GM18502 (cell line): ENCODE measurements around the gene OR12D2.
"Not testable (repeated sequence)": the region's sequence is repeated elsewhere in the genome, so short reads cannot be mapped to it uniquely, and the experiment has no call there.

Experiments
- ATAC-seq: cut with Tn5 transposase; IDR thresholded peaks from one replicate; pipeline ENCODE4 v1.9.1; 2021; ENCODE audit warnings: mild to moderate bottlenecking; ENCODE audit not compliant: unreplicated experiment, poor library complexity

The OR12D2 gene

GRCh38 chr6:29395331-29395730 lies at the start of gene OR12D2:
Gene OR12D2, plus strand, starts transcription at chr6:29395631. Its CDS starts 1,069 bp downstream, at chr6:29396700.
- no peak for ATAC-seq

GRCh38 chr6:29349348-29349747 lies 46.1 kb upstream of the OR12D2 start:
- not testable (repeated sequence) for ATAC-seq

GRCh38 chr6:29354980-29355379 lies 40.5 kb upstream of the OR12D2 start:
- no peak for ATAC-seq

- no peak for ATAC-seq
These were observed 39.8 kb upstream of the OR12D2 start for GRCh38 chr6:29355603-29356002.

GRCh38 chr6:29368765-29369164 lies 26.7 kb upstream of the OR12D2 start, which contains the start of gene OR5V1:
Gene OR5V1, minus strand, starts transcription at chr6:29368865. Its CDS starts 12,670 bp downstream, at chr6:29356195.
- ATAC-seq = no peak

- no peak for ATAC-seq
These were observed 20.2 kb upstream of the OR12D2 start, which contains the start of gene OR12D3 for GRCh38 chr6:29375191-29375590. Gene OR12D3, minus strand, starts transcription at chr6:29375291. Its CDS starts 4 bp downstream, at chr6:29375287.

- ATAC-seq = no peak
These were observed 19.4 kb upstream of the OR12D2 start for GRCh38 chr6:29376003-29376402.

GRCh38 chr6:29388533-29388932 lies 6.9 kb upstream of the OR12D2 start:
- ATAC-seq = no peak

GRCh38 chr6:29399525-29399924 lies 4.1 kb downstream of the OR12D2 start:
- no peak for ATAC-seq

GRCh38 chr6:29403801-29404200 lies 8.4 kb downstream of the OR12D2 start:
- no peak for ATAC-seq

GRCh38 chr6:29414588-29414987 lies 19.2 kb downstream of the OR12D2 start, which contains the start of gene OR12D1:
Gene OR12D1, plus strand, starts transcription at chr6:29414928.
- no peak for ATAC-seq

- no peak for ATAC-seq
These were observed 24.1 kb downstream of the OR12D2 start for GRCh38 chr6:29419516-29419915.

- ATAC-seq = no peak
These were observed 28.7 kb downstream of the OR12D2 start for GRCh38 chr6:29424168-29424567.

GRCh38 chr6:29424575-29424974 lies 29.1 kb downstream of the OR12D2 start:
- ATAC-seq = no peak

GRCh38 chr6:29425075-29425474 lies 29.6 kb downstream of the OR12D2 start:
- no peak for ATAC-seq

- no peak for ATAC-seq
These were observed 31.2 kb downstream of the OR12D2 start for GRCh38 chr6:29426654-29427053.

GRCh38 chr6:29436730-29437129 lies 41.3 kb downstream of the OR12D2 start:
- not testable (repeated sequence) for ATAC-seq

GRCh38 chr6:29439006-29439405 lies 43.6 kb downstream of the OR12D2 start, which contains the start of gene OR10C1:
Gene OR10C1, plus strand, starts transcription at chr6:29439306. Its CDS starts 710 bp downstream, at chr6:29440016.
- ATAC-seq = no peak

- ATAC-seq = no peak
These were observed 47.3 kb downstream of the OR12D2 start for GRCh38 chr6:29442719-29443118.

- not testable (repeated sequence) for ATAC-seq
These were observed 48.6 kb downstream of the OR12D2 start for GRCh38 chr6:29444031-29444430.
